ENCODE measurements around the gene DYNC2LI1. TPM values are rescaled to one million over a fixed set of nuclear protein-coding genes. Genes with fewer than 3 reads are reported as not detected.

The DYNC2LI1 gene
- total RNA-seq, 1 donor from 2014 or later, result 20.0 TPM

GRCh38 chr2:43824512-43824911 lies 50.7 kb downstream of the DYNC2LI1 start:
- no peak for TF ChIP-seq CTCF (conservative IDR thresholded peaks at IDR 0.05)

GRCh38 chr2:43824951-43825493 lies 51.2 kb downstream of the DYNC2LI1 start:
- no peak for TF ChIP-seq CTCF (conservative IDR thresholded peaks at IDR 0.05)
- DNase-seq (ENCODE audit: low read depth, low spot score), result no peak
- Mint-ChIP-seq H3K27me3 (ENCODE audit: low read depth) (no peaks in the 10 kb centered on the region), H3K9me3 (no peaks in the 10 kb centered on the region), H3K36me3 (ENCODE audit: low read depth) (no peaks in the 10 kb centered on the region), H3K27ac (ENCODE audit: unreplicated experiment) (no peak overlapping the region), H3K4me3 (no peak overlapping the region), H3K4me1 (no peaks in the 10 kb centered on the region)

More at GRCh38 chr2:43824512-43824911, 50.7 kb downstream of the DYNC2LI1 start:
- Mint-ChIP-seq H3K36me3 (ENCODE audit: low read depth) (no peaks in the 10 kb centered on the region), H3K9me3 (no peaks in the 10 kb centered on the region), H3K4me1 (no peaks in the 10 kb centered on the region), H3K27me3 (ENCODE audit: low read depth) (no peaks in the 10 kb centered on the region), H3K4me3 (no peak overlapping the region), H3K27ac (ENCODE audit: unreplicated experiment) (no peak overlapping the region)
- DNase-seq (ENCODE audit: low read depth, low spot score), result no peak

- DNase-seq (ENCODE audit: low read depth, low spot score), result no peak
Observed at GRCh38 chr2:43825841-43826240, 52.0 kb downstream of the DYNC2LI1 start.

GRCh38 chr2:43826305-43827250 lies 52.7 kb downstream of the DYNC2LI1 start:
- TF ChIP-seq CTCF (conservative IDR thresholded peaks at IDR 0.05), result no peak
- no peak overlapping the region for H3K27ac Mint-ChIP-seq (ENCODE audit: unreplicated experiment)
- no peak overlapping the region for H3K4me3 Mint-ChIP-seq
- no peak for DNase-seq (ENCODE audit: low read depth, low spot score)
- no peaks in the 10 kb centered on the region for H3K27me3 Mint-ChIP-seq (ENCODE audit: low read depth)
- H3K9me3 Mint-ChIP-seq, result peaks cover 2% of the 10 kb centered on the region
- no peaks in the 10 kb centered on the region for H3K36me3 Mint-ChIP-seq (ENCODE audit: low read depth)
- H3K4me1 Mint-ChIP-seq, result no peaks in the 10 kb centered on the region

More at GRCh38 chr2:43825841-43826240, 52.0 kb downstream of the DYNC2LI1 start:
- H3K27me3 Mint-ChIP-seq (ENCODE audit: low read depth), result no peaks in the 10 kb centered on the region
- H3K4me1 Mint-ChIP-seq, result no peaks in the 10 kb centered on the region
- H3K27ac Mint-ChIP-seq (ENCODE audit: unreplicated experiment), result no peak overlapping the region
- TF ChIP-seq CTCF (conservative IDR thresholded peaks at IDR 0.05), result no peak
- H3K4me3 Mint-ChIP-seq, result no peak overlapping the region
- no peaks in the 10 kb centered on the region for H3K9me3 Mint-ChIP-seq
- no peaks in the 10 kb centered on the region for H3K36me3 Mint-ChIP-seq (ENCODE audit: low read depth)

- Mint-ChIP-seq H3K27me3 (ENCODE audit: low read depth) (no peaks in the 10 kb centered on the region), H3K4me1 (no peaks in the 10 kb centered on the region), H3K36me3 (ENCODE audit: low read depth) (no peaks in the 10 kb centered on the region), H3K4me3 (no peak overlapping the region), H3K9me3 (peaks cover 2% of the 10 kb centered on the region), H3K27ac (ENCODE audit: unreplicated experiment) (no peak overlapping the region)
- no peak for DNase-seq (ENCODE audit: low read depth, low spot score)
- TF ChIP-seq CTCF (conservative IDR thresholded peaks at IDR 0.05), result no peak
Observed at GRCh38 chr2:43831543-43832294, 57.9 kb downstream of the DYNC2LI1 start.

Measured in neural crest cell (in vitro differentiated cells).